Hematopoietic multipotent progenitor cell treated with erythropoietin and hydrocortisone succinate and interleukin-3 and kit ligand, for 8 days (in vitro differentiated cells): ENCODE measurements around the gene MKLN1.
"Not testable (repeated sequence)": the region's sequence is repeated elsewhere in the genome, so short reads cannot be mapped to it uniquely, and the experiment has no call there.

Source experiments
- DNase-seq: peaks from one replicate; pipeline ENCODE4 v3.0.0-alpha.2; 2015

The MKLN1 gene

GRCh38 chr7:131503639-131504038 is 176.0 kb downstream of the MKLN1 start:
- DNase-seq = no peak

- DNase-seq = no peak
These were observed 176.7 kb downstream of the MKLN1 start for GRCh38 chr7:131504157-131504899.

GRCh38 chr7:131505037-131505620 is 177.5 kb downstream of the MKLN1 start:
- DNase-seq = not testable (repeated sequence)

- DNase-seq = no peak
These were observed 178.2 kb downstream of the MKLN1 start for GRCh38 chr7:131505636-131506557.

GRCh38 chr7:131506597-131506996 is 178.9 kb downstream of the MKLN1 start:
- no peak for DNase-seq

- DNase-seq = peak; percentile 69
These were observed 180.1 kb downstream of the MKLN1 start for GRCh38 chr7:131507592-131508331.

GRCh38 chr7:131508754-131509486 is 181.2 kb downstream of the MKLN1 start:
- DNase-seq = no peak

- no peak for DNase-seq
These were observed 182.1 kb downstream of the MKLN1 start for GRCh38 chr7:131509781-131510180.

- DNase-seq = no peak
These were observed 183.4 kb downstream of the MKLN1 start for GRCh38 chr7:131511071-131511470.

GRCh38 chr7:131511774-131512535 is 184.3 kb downstream of the MKLN1 start:
- no peak for DNase-seq

GRCh38 chr7:131513245-131514061 is 185.8 kb downstream of the MKLN1 start:
- peak; percentile 83 for DNase-seq

GRCh38 chr7:131515471-131515870 is 187.8 kb downstream of the MKLN1 start:
- not testable (repeated sequence) for DNase-seq

GRCh38 chr7:131517218-131517923 is 189.7 kb downstream of the MKLN1 start:
- no peak for DNase-seq

- DNase-seq = no peak
These were observed 190.9 kb downstream of the MKLN1 start for GRCh38 chr7:131518626-131519025.

- no peak for DNase-seq
These were observed 194.0 kb downstream of the MKLN1 start for GRCh38 chr7:131521651-131522163.

- no peak for DNase-seq
These were observed 194.8 kb downstream of the MKLN1 start for GRCh38 chr7:131522325-131522930.

GRCh38 chr7:131524115-131524514 is 196.4 kb downstream of the MKLN1 start:
- no peak for DNase-seq

- no peak for DNase-seq
These were observed 197.0 kb downstream of the MKLN1 start for GRCh38 chr7:131524703-131525102.

- no peak for DNase-seq
These were observed 198.1 kb downstream of the MKLN1 start for GRCh38 chr7:131525820-131526219.
